Stimulated activated CD8-positive, alpha-beta memory T cell treated with anti-CD3 and anti-CD28 coated beads, Interleukin-7, amount 100 ng/mL, for 24 hours (primary cell): ENCODE data around the gene DCAF6.
"Not testable (repeated sequence)": the region's sequence is repeated elsewhere in the genome, so short reads cannot be mapped to it uniquely, and the experiment has no call there.

ENCODE experiments used
- DNase-seq: peaks from one replicate; pipeline ENCODE4 v3.0.0-alpha.2; 2020; ENCODE audit warnings: low read depth

The DCAF6 gene

DNA sequence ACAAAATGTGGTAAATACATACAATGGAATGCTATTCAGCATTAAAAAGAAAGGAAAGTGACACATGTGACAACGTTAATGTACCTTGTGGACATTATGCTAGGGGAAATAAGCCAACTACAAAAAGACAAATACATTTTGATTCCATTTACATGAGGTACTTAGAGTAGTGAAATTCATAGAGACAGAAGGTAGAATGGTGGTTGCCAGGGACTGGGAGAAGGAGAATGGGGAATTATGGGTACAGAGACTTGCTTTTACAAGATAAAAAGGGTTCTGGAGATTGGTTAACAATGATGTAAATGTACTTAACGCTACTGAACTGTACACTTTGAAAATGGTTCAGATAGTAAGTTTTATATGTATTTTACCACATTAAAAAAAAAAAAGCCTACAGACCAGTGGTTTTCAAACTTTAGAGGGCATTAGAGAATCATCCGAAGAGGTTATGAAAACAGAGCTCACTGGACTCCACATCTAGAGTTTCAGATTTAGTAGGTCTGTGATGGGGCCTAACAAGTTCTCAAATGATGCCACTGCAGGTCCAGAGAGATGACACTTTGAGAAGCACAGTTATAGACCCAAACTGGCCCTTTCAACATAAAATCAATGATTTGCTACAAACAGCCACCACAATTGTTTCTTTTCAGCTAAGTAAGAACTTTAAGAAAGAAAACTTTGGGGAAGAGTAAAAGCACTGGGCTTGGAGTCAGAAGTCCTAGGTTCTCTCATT is 13.0 kb upstream of the DCAF6 start:
- no peak for DNase-seq

DNA sequence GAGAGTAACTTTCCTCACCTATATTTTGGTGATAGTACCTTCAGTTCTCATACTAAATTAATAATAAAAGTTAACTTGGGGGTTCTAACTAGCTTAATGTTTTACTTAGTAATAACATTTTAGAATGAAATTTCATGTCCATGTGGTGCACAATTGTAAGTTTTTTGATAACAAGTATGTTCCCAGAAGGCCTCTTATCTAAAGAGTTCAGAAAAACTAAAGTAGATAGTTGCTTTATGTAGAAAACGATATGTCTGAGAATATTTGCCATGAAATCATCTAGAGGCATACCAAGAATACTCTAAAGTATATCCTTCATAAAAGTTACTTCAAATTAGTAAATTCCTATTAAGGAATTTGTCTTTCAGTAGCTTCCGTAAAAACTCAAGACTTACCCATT is 12.4 kb upstream of the DCAF6 start:
- no peak for DNase-seq

DNA sequence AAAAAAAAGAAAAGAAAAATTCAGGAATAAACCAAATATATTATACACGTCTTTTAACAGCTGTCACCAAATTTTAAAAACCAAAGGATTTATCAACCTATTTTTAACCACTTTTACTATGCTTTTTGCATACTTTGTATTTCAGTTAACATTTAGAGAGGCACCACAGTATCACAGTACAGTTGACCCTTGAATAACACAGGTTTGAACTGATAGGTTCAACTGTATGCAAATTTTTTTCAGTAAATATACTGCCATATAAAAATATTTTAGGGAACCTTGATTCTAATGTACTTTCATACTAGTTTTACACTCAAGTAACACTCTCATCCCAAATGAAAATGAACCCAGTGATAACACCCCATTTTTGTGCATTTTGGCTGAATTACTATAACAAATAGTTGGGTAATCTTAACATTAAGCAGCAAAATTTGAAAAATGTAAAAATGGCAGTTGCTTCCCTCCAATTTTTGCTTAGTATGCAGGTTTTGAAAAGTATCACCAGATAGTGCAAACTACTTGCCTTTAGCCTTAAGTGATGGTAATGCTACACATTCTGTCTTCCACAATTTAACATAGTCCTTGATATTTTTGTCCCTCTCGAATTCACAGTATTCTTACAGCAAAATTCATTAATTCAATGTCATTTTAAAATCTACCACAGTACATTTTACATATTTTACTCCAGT is 11.8 kb upstream of the DCAF6 start:
- DNase-seq, result no peak

DNA sequence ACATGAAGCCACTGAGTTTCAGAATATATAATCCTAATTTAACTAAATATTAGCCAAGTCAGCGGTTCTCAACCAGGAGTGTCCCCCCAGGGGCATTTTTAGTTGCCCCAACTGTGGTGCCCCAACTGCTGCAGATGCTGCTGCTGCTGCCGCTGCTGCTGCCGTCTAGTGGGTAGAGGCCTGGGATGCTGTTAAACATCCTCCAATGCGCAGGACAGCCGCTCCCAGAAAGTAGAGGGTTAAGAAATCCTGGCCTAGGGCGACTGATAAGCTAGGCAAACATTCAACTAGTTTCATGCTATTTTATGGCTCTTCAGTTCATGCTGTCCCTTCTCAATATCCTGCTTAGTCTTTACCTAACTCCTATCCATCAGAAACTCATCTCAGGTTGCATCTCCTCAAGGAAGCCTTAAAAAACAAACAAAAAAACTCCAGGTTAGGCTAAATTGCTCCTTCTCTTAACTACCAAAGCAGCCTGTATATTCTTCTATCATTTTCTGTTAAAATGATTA is 9.9 kb upstream of the DCAF6 start:
- DNase-seq, result no peak

DNA sequence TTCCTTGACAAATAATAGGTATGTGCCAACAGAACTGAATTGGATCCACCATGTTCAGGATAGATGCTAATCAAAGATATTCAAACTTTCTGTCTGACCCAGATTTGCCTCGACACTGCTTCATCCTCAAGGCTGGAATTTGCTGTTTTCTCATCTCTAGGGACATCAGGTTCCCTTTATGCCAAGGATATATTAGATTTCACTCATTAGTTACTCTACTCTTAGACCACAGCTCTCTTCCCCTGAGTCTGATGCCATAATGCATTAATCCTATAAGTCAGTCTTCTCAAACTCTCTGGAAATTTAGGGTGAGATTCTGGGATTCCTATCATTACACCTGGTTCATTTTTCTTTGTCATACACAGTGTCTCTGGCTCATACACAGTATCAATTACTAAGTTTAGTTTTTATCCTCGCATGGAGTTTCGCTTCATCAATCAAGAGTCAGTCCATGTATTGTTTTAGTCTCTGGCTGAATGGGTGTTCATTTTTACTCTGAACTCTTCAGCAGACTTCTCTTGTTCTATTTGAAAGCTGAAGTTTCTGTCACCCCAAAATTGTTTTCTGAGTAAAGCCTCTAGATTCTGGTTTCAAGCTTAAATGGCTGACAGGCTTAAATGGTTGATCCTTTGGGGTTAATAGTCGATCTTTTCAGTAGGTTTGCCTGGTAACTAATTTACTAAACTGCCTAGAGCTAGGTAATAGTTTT is 9.3 kb upstream of the DCAF6 start:
- no peak for DNase-seq

DNA sequence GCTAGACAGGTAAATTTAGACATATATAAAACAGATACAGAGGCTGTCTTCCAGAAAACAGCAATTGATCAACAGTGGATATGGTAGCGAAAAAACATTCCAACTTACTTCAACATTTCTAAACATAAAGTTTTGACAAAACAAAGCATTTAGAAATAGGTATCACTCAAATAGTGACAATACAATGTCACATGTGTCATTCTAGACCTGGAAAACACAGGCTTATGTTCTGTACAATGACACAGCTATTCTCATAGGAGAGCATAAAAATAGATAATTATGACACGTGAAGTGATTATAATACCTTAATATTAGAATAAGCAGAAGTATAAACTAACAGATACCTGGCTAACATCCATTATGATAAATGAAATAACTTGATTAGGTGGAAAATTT is 8.0 kb upstream of the DCAF6 start:
- no peak for DNase-seq

DNA sequence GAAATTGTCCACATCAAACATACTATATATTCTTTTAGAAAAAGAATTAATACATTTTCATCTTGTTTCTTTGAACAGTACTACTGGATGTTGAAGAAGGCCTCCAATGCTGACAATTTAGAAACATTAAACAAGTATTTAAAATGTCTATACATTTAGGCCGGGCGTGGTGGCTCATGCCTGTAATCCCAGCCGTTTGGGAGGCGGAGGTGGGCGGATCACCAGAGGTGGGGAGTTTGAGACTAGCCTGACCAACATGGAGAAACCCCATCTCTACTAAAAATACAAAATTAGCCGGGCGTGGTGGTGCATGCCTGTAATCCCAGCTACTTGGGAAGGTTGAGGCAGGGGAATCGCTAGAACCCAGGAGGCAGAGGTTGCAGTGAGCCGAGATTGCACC is 7.6 kb upstream of the DCAF6 start:
- DNase-seq, result not testable (repeated sequence)

DNA sequence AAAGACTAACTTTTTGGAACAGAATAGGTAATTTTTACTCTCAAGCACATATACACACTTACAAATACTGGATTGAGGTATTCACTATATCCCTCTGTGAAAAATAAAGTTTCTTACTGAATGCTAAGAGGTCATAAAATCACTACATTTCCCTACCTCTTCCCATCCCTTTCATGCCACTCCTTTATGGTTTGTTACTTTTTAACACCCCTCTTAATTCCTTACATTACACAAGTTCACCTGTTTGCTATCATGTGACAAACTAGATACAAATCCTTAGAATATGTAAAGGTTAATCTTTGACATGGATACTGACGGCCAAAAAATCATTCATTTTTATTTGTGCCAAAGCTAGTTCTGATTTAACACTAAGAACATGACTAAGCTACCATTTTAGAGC is 6.8 kb upstream of the DCAF6 start:
- DNase-seq, result no peak

DNA sequence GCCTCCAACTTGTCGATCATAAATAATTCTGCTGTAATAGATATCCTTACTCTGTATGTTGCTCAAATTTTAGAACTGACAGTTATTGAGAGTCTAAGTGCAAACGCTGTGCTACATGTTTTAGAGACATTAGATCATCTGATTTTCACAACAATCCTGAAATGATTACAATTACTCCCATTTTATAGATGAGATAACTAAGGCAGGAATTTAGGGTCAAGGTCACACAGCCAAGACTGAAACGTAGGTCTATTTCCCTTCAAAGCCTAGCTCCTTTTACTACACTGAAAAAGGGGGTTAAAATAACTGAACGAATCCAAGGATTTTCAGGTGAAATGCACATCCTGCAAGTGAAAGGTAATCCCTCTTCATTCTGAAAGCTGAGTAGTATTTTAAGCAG is 2.7 kb upstream of the DCAF6 start:
- DNase-seq, result no peak

DNA sequence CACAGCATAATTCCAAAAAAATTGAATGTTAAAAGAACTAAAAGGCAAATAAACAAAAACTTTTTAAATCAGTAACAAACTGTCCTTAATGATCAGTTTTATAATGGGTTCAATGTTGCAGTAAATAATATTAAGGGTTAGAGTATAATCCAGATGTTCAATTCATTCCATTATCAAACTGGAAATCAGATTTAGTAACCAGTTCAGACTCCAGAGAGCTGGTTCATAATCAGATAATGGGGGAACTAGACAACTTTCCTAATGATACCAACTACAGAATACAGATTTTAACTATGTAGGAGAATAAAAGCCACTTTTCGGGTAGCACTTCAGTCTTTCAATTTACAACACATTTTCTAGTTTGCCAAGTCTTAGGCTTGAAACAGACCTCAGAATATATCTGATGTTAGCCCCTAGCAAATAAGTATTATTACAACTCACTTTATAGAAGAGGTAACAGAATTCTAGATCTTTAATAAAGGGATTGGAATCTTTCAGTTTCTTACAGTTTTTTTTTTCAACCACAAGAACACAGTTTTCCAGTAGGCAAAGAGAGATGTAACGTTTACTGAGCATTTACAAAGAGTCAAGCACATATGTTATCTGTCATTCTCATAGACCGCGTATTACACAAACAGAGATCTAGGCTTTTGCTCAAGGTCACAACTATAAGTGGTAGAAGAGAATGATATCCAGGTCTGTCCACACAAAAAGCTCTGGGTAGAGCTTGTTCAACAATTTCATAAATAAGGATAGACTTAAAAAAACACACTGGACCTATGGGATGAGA is 1.9 kb upstream of the DCAF6 start:
- DNase-seq, result no peak

DNA sequence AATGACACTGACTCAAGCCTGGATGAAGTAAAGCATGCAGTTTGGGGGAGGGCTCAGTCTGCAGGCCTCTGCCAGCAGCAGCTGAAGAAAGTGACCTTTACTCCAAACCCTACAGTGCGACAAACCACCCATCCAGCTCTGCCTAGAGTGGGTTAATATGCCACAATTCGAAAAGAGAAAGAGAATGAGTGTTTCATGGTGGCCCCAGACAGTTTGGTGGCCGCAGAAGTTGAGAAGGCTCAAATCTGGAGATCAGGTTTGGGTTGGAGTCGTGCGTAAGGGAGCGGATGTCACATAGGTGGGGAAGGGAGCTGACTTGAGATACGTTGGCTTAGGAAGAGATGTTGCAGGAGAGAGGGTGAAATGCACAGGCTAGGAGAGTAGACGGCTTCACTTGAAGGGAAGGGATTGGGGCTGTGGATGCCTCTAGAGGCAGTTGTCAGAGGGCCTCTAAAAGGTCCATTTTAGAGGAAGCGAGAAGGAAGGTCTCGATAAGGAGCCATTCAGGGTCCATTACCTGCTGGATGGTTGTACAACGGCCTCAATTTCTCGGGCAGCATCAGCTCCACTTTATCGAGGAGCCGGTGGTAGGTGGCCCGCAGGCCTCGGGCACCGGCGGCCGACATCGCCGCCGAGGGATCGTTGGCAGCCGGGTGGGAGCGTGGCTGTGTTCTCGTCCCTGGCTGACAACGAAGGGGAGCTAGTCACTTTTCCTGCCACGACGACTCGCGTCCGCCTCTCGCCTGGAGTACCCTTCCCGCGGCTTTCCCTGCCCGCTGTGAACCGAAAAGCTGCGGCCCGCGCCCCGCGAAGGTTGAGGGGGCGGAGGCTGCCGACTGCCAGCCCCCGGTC is 1.0 kb upstream of the DCAF6 start:
- no peak for DNase-seq

DNA sequence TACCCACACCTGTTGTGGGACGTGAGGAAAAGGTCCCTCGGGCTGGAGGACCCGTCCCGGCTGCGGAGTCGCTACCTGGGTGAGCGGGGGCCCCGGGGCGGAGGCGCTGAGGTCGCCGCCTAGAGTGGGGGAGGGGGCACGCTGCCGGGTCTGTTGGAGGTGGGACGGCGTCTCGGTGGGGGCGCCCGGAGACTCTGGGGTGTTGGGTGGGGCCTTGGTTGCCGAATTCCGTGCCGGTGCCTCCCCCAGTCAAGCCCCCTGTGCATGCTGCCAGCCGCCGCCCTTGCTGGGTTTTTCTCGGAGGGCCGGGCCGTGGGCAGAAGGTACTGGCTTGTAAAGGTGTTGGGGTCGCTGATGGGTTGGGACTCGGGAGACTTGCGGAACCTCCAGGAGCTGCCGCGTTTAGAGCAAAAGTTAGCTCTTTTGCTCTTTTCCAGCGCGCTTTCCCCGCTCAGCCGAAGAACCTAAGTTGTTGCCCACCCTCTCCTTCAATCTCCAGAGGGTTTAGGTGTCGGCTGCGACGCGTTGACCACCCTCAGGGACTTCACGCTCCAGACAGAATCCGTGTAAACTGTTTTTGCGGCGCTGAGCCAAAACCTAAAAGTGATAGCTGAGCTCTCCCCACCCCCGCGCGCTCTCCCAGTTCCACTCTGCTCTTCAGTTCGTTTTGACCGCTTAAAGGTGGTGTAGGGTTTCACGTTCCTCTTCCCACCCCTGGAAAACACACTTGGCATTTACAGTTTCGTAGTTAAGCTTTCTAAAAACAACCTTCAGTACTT is 636 bp downstream of the DCAF6 start, which contains the start of gene MPC2:
Gene MPC2, minus strand, starts transcription at position 143 of the 779 bp plus-strand sequence. CDS start 1,231 bp downstream, outside the sequence.
- DNase-seq, result peak; percentile 44

DNA sequence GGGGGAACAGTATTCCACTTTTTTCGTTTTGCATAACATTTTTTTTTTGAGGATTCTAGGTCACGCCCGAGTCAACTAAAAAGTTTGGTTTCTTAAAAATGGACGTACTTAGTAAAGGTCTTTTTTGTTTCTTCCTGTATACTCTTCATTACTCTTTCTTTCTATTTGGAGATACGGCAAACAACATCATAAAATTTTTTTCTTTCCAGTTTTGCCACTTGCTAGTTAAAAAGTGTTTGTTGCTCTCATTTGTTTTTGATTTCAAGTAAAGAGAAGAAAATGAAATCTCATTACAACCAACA is 1.2 kb downstream of the DCAF6 start:
- DNase-seq, result no peak

DNA sequence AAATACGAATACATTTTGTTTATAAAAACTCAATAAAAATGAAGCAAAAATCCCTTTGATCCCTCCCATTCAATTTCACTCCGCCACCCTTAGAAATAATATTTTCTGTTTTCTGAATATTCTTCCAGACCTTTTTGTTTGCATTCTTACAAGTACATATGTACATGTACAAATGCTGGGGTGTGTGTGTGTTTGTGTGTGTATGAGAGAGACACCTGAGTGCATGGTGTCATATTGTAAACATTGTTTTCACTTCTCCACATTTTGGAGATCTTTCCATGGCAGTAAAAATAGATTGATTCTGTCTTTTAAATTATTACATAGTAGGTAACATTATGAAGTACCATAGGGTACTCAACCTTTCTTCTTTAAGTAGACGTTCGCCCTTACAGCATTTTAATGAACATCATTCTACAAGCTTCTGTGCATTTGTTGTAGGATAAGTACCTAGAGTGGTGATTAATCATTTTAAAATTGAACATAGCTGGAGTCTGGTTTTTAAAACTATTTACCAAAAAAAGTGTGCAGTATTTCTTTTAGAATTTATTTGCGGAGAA is 1.7 kb downstream of the DCAF6 start:
- no peak for DNase-seq

DNA sequence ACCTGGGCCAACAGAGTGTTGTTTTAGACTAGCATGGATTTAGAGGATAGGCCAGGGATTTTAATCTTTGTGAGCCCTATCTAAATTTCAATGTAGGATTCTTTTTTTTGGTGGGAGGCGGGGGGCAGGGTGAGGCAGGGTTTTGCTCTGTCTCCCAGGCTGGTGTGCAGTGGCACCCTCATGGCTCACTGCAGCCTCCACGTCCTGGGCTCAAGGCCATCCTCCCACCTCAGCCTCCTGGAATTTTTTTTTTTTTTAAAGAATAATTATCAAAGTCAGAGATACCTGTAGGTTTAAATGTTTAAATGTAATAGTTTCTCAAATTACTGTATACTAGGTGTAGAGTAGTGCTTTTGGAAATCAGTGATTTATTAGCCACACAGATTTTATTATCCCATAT is 3.8 kb downstream of the DCAF6 start:
- no peak for DNase-seq

DNA sequence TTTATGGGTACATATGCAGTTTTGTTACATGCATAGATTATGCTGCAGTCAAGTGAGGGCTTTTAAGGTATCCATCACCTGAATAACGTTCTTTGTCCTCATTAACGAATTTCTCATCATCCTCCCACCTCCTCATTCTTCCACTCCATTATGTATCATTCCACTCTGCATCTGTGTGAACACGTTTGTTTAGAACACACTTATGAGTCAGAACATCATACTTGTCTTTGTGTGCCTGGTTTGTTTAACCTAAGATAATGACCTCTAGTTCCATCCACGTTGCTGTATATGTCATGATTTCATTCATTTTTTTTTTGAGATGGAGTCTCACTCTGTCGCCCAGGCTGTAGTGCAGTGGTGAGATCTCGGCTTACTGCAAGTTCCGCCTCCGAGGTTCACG is 7.1 kb downstream of the DCAF6 start:
- DNase-seq, result no peak

DNA sequence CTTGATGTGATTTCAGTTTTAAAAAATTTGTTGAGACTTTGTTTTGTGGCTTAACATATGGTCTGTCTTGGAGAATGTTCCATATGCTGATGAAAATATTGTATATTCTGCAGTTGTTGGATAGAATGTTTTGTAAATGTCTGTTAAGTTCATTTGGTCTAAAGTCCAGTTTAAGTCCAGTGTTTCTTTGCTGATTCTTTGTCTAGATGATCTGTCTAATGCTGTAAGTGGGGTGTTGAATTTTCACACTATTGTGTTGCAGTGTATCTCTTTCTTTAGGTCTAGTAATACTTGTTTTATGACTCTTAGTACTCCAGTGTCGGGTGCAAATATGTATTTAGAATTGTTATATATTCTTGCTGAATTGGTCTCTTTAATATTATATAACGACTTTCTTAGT is 11.2 kb downstream of the DCAF6 start:
- DNase-seq, result no peak

DNA sequence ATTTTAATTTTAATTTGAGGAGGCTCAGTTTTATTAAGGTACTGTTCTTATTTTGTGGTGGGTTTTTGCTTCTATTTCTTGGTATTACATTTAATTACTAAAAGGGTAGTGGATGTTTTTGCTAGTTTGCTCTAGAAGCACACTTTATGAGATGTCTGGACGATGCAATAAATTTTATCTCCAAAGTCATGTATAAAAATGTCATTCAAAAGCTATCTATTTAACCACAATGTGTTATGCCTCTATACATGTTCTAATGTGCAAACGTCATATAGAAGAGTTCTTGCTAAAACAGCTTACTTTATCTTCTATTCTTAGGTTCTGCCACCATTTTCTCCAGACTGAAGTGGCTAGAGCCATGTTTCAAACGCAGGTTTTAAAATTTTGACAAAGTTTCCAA is 13.3 kb downstream of the DCAF6 start:
- no peak for DNase-seq

DNA sequence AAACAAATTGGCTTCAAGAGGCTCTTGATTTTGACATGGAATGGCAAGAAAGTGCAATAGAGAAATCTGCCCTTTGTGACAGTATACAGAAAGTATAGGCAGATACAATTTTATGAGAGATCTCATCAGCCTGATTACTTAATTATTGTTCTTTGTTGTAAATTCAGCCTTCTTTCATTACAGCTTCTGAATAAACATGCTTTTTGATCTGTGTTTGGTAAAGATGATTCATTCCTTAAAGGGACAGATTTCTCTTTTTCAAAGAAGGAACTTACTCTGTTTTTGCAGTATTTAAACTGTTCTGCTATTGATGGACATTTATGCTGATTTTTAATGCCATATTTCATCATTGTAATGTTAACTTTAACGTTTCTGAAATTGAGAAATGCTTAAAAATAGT is 14.1 kb downstream of the DCAF6 start:
- no peak for DNase-seq

DNA sequence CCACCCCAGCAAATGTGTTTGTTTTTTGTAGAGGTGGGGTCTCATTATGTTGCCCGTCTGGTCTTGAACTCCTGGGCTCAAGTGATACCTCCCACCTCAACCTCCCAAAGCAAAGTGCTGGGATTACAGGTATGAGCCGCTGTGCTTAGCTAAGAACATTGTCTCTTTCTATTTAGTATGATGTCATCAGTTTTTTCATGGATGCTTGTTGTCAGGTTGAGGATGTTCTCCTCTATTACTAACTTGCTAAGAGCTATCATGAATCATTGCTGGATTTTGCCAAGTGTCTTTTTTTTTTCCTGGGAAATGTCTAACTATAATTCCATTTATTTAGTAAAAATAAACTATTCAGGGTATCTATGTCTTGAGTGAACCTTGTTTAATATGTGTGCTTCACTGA is 19.4 kb downstream of the DCAF6 start:
- DNase-seq, result no peak
